HepG2 (cell line): ENCODE results near the gene GMPPB. TPM values are rescaled to one million over a fixed set of nuclear protein-coding genes. Genes with fewer than 3 reads are reported as not detected.
A peak's percentile ranks its signal among the peaks of the same experiment; 100 is the strongest.

ENCODE experiments used
- AGO2 ChIP-seq: fragments of 200-400 bp; formaldehyde crosslinking; optimal IDR thresholded peaks from 2 replicates; pipeline ENCODE3; 2017; ENCODE audit warnings: mild to moderate bottlenecking, low read depth, low read length, moderate library complexity
- ARID3A ChIP-seq: IDR thresholded peaks from 2 replicates; pipeline ENCODE4 v1.6.1; 2012; ENCODE audit warnings: low read depth, low read length, improper control_type of control experiment
- ARNT ChIP-seq: fragments of 450-650 bp; IDR thresholded peaks from 2 replicates; pipeline ENCODE4 v1.6.1; 2017
- ATF5 ChIP-seq: sonication (generic); formaldehyde crosslinking; IDR thresholded peaks from 2 replicates; pipeline ENCODE4 v1.4.0; 2020; ENCODE audit warnings: mild to moderate bottlenecking, low read depth, missing genetic modification reagents
- CCDC6 ChIP-seq: sonication (generic); formaldehyde crosslinking; IDR thresholded peaks from 2 replicates; pipeline ENCODE4 v1.8.1; 2022; ENCODE audit warnings: mild to moderate bottlenecking, missing genetic modification reagents, moderate library complexity
- CREM ChIP-seq, 2 experiments: sonication (generic) in 1 of 2; formaldehyde crosslinking in 1 of 2; IDR thresholded peaks; 2 replicates each; pipeline versions ENCODE4 v1.4.0 to v1.6.1; 2016 to 2020; ENCODE audit warnings: antibody characterized with exemption in 1 of 2, mild to moderate bottlenecking in 1 of 2, missing genetic modification reagents in 1 of 2
- EEA1 ChIP-seq: sonication (generic); formaldehyde crosslinking; IDR thresholded peaks from 2 replicates; pipeline ENCODE4 v1.5.1; 2020; ENCODE audit warnings: mild to moderate bottlenecking, missing genetic modification reagents, borderline replicate concordance
- FOXA3 ChIP-seq: IDR thresholded peaks from 2 replicates; pipeline ENCODE4 v1.6.1; 2016; ENCODE audit warnings: missing genetic modification reagents, missing compliant biosample characterization
- KDM3A ChIP-seq: IDR thresholded peaks from 2 replicates; pipeline ENCODE4 v1.6.1; 2018; ENCODE audit warnings: low read depth, missing compliant biosample characterization
- MIXL1 ChIP-seq: IDR thresholded peaks from 2 replicates; pipeline ENCODE4 v1.6.1; 2016
- SNAPC4 ChIP-seq: sonication (generic); formaldehyde crosslinking; IDR thresholded peaks from 2 replicates; pipeline ENCODE4 v1.4.0; 2020; ENCODE audit warnings: mild to moderate bottlenecking, missing genetic modification reagents
- ZBTB10 ChIP-seq: sonication (generic); formaldehyde crosslinking; IDR thresholded peaks from 2 replicates; pipeline ENCODE4 v1.4.0; 2020; ENCODE audit warnings: missing genetic modification reagents, borderline replicate concordance
- ZNF496 ChIP-seq: sonication (generic); formaldehyde crosslinking; IDR thresholded peaks from 2 replicates; pipeline ENCODE4 v1.8.1; 2023; ENCODE audit warnings: mild to moderate bottlenecking, moderate library complexity, missing genetic modification reagents; ENCODE audit not compliant: insufficient replicate concordance
- ZNF547 ChIP-seq: sonication (generic); formaldehyde crosslinking; IDR thresholded peaks from 2 replicates; pipeline ENCODE4 v1.5.1; 2020; ENCODE audit warnings: mild to moderate bottlenecking, missing genetic modification reagents
- ZNF549 ChIP-seq: sonication (generic); formaldehyde crosslinking; IDR thresholded peaks from 2 replicates; pipeline ENCODE4 v1.5.0; 2020; ENCODE audit warnings: missing genetic modification reagents
- polyA plus RNA-seq, 8 experiments: library from polyadenylated mRNA; depleted of rRNA in 3 of 8; stranded (reverse) in 7 of 8; unstranded in 1 of 8; fragments of >200 nt; fragmentation: Illumina TruSeq in 4 of 8; extraction: Trizol in 4 of 8; gene quantifications; 2 replicates each; pipeline versions ENCODE4 v1.2.1 to v1.2.3, GENCODE V29; 2011 to 2016; ENCODE audit warnings: low read depth in 4 of 8, missing spikeins in 1 of 8, mixed read lengths in 1 of 8; ENCODE audit not compliant: insufficient read depth in 1 of 8
- total RNA-seq, 5 experiments: library from RNA; depleted of rRNA; stranded (reverse); fragments of >200 nt; fragmentation: Illumina TruSeq; extraction: Trizol; gene quantifications; 2 replicates each; pipeline ENCODE4 v1.2.3, GENCODE V29; 2016; ENCODE audit warnings: low read depth in 1 of 5

The GMPPB gene
- total and polyA plus RNA-seq, 2 of the 13 experiments (the other 11 are each of a cell fraction or from before 2014, with no cell fraction given), result 6.5 to 23.1 TPM

GRCh38 chr3:49673715-49674496 lies 49.8 kb downstream of the GMPPB start, which contains the start of gene APEH (continued):
- TF ChIP-seq SNAPC4 (no peak), CCDC6 (CRISPR knock-in tag) (peak; percentile 89), ARNT (no peak), ZNF547 (CRISPR knock-in tag) (peak; percentile 25; the same call in 1 of the 2 replicates), ZNF549 (CRISPR knock-in tag) (no peak), ZBTB10 (no peak), ARID3A (no peak), CREM (IDR thresholded peaks at IDR 0.05) (no peak; the same call in 1 of the 2 replicates), CREM (CRISPR knock-in tag; IDR thresholded peaks at IDR 0.05) (no peak), KDM3A (CRISPR knock-in tag) (peak; percentile 28; the same call in 1 of the 2 replicates), AGO2 (peak; percentile 63), FOXA3 (CRISPR knock-in tag) (0 out of 2 replicates have a peak, but pooled peaks have one; percentile 10), MIXL1 (CRISPR knock-in tag) (no peak; the same call in 1 of the 2 replicates), EEA1 (CRISPR knock-in tag) (no peak), ATF5 (no peak), ZNF496 (CRISPR knock-in tag) (no peak)
